Thymus (tissue), 11 donors: ENCODE data around the gene EGFL6. TPM values are rescaled to one million over a fixed set of nuclear protein-coding genes. Genes with fewer than 3 reads are reported as not detected.
"Not testable (repeated sequence)": the region's sequence is repeated elsewhere in the genome, so short reads cannot be mapped to it uniquely, and the experiment has no call there.

Source experiments
- DNase-seq, 9 donors: peaks; one replicate each; pipeline ENCODE4 v3.0.0-alpha.2; 2013; ENCODE audit warnings: low spot score in 9 of 9, low read depth in 6 of 9, missing footprints in 1 of 9
- H3K27ac ChIP-seq, 2 donors: one replicate each; pipeline ENCODE4 v1.5.1; 2013; ENCODE audit warnings: control low read depth in 1 of 2, low read depth in 1 of 2, low read length in 1 of 2, mild to moderate bottlenecking in 1 of 2, moderate library complexity in 1 of 2
- H3K27me3 ChIP-seq, 2 donors: one replicate each; pipeline ENCODE4 v1.5.1; 2013; ENCODE audit warnings: low read length in 1 of 2; ENCODE audit not compliant: control insufficient read depth in 2 of 2, insufficient read depth in 1 of 2
- H3K36me3 ChIP-seq, 2 donors: one replicate each; pipeline ENCODE4 v1.5.1; 2013; ENCODE audit warnings: low read length in 1 of 2, mild to moderate bottlenecking in 1 of 2, moderate library complexity in 1 of 2; ENCODE audit not compliant: control insufficient read depth in 2 of 2, insufficient read depth in 2 of 2
- H3K4me1 ChIP-seq, 2 donors: one replicate each; pipeline ENCODE4 v1.5.1; 2013; ENCODE audit warnings: low read length in 2 of 2; ENCODE audit not compliant: control insufficient read depth in 2 of 2, insufficient read depth in 2 of 2
- H3K4me3 ChIP-seq, 2 donors: one replicate each; pipeline ENCODE4 v1.5.1; 2013; ENCODE audit warnings: low read length in 2 of 2, control low read depth in 1 of 2, mild to moderate bottlenecking in 1 of 2
- H3K9me3 ChIP-seq, 2 donors: one replicate each; pipeline ENCODE4 v1.5.1; 2013; ENCODE audit warnings: low read length in 1 of 2, mild to moderate bottlenecking in 1 of 2; ENCODE audit not compliant: control insufficient read depth in 2 of 2, insufficient read depth in 1 of 2
- WGBS: extraction: QIAGEN DNeasy Blood & Tissue Kit; methylation state at CpG from one replicate; pipeline ENCODE4 v1.1.7; 2013; 5-methylcytosine and 5-hydroxymethylcytosine counted together
- polyA plus RNA-seq: library from polyadenylated mRNA; stranded (reverse); fragments of 200-250 nt; gene quantifications from one replicate; pipeline ENCODE4 v1.2.3, GENCODE V29; 2013
- total RNA-seq: library from RNA; stranded (reverse); fragments of 120-200 nt; gene quantifications from one replicate; pipeline ENCODE4 v1.2.4, GENCODE V29; 2013
- donor health status: healthy.

Gene EGFL6
- total and polyA plus RNA-seq, 2 donors = 0.73 to 2.4 TPM

GRCh38 chrX:13607331-13607995, 38.1 kb downstream of the EGFL6 start:
- WGBS = 94% methylated on average over 6 of the region's 6 CpGs
- H3K4me1 ChIP-seq = no peaks in the 10 kb centered on the region
- H3K4me3 ChIP-seq = no peak overlapping the region
- H3K9me3 ChIP-seq = no peaks in the 10 kb centered on the region
- DNase-seq = no peak
- no peak overlapping the region for H3K27ac ChIP-seq
- H3K27me3 ChIP-seq = peaks cover 0 to 3% of the 10 kb centered on the region in 2 donors
- no peaks in the 10 kb centered on the region for H3K36me3 ChIP-seq

- Histone ChIP-seq H3K4me3 (no peak overlapping the region), H3K27ac (no peak overlapping the region), H3K9me3 (no peaks in the 10 kb centered on the region), H3K36me3 (no peaks in the 10 kb centered on the region), H3K27me3 (peaks cover 0 to 3% of the 10 kb centered on the region in 2 donors), H3K4me1 (no peaks in the 10 kb centered on the region)
- no peak for DNase-seq
- WGBS = 94% methylated on average over 2 of the region's 2 CpGs
Measured at GRCh38 chrX:13607996-13608365, 38.6 kb downstream of the EGFL6 start.

- no peaks in the 10 kb centered on the region for H3K4me1 ChIP-seq
- H3K9me3 ChIP-seq = no peaks in the 10 kb centered on the region
- no peak for DNase-seq
- no peak overlapping the region for H3K27ac ChIP-seq
- no peaks in the 10 kb centered on the region for H3K27me3 ChIP-seq
- no peaks in the 10 kb centered on the region for H3K36me3 ChIP-seq
- no peak overlapping the region for H3K4me3 ChIP-seq
Measured at GRCh38 chrX:13614154-13614553, 44.8 kb downstream of the EGFL6 start.

GRCh38 chrX:13620207-13620606, 50.8 kb downstream of the EGFL6 start:
- H3K4me1 ChIP-seq = no peaks in the 10 kb centered on the region
- WGBS = 19% methylated on average over 1 of the region's 1 CpG
- no peaks in the 10 kb centered on the region for H3K9me3 ChIP-seq
- no peaks in the 10 kb centered on the region for H3K36me3 ChIP-seq
- no peak overlapping the region for H3K4me3 ChIP-seq
- H3K27ac ChIP-seq = no peak overlapping the region
- DNase-seq = no peak
- no peaks in the 10 kb centered on the region for H3K27me3 ChIP-seq

- DNase-seq = no peak
- Histone ChIP-seq H3K4me1 (no peaks in the 10 kb centered on the region), H3K27ac (no peak overlapping the region), H3K36me3 (no peaks in the 10 kb centered on the region), H3K9me3 (no peaks in the 10 kb centered on the region), H3K4me3 (no peak overlapping the region), H3K27me3 (no peaks in the 10 kb centered on the region)
- WGBS = 97% methylated on average over 3 of the region's 3 CpGs
Measured at GRCh38 chrX:13622401-13622964, 53.1 kb downstream of the EGFL6 start.

GRCh38 chrX:13627306-13627705, 57.9 kb downstream of the EGFL6 start:
- Histone ChIP-seq H3K9me3 (no peaks in the 10 kb centered on the region), H3K36me3 (no peaks in the 10 kb centered on the region), H3K27ac (no peak overlapping the region), H3K27me3 (no peaks in the 10 kb centered on the region), H3K4me3 (no peak overlapping the region), H3K4me1 (no peaks in the 10 kb centered on the region)
- no peak for DNase-seq
- WGBS = 98% methylated on average over 8 of the region's 8 CpGs

- not testable (repeated sequence) for H3K4me3 ChIP-seq, DNase-seq, H3K9me3 ChIP-seq, H3K4me1 ChIP-seq, H3K27ac ChIP-seq, H3K36me3 ChIP-seq, H3K27me3 ChIP-seq
- WGBS = 98% methylated on average over 9 of the region's 9 CpGs
Measured at GRCh38 chrX:13637224-13637623, 67.8 kb downstream of the EGFL6 start.

GRCh38 chrX:13638021-13638420, 68.6 kb downstream of the EGFL6 start:
- Histone ChIP-seq H3K4me3 (no peak overlapping the region), H3K36me3 (no peaks in the 10 kb centered on the region), H3K27me3 (no peaks in the 10 kb centered on the region), H3K27ac (no peak overlapping the region), H3K9me3 (no peaks in the 10 kb centered on the region), H3K4me1 (no peaks in the 10 kb centered on the region)
- whole genome bisulfite sequencing = 94% methylated on average over 1 of the region's 1 CpG
- no peak for DNase-seq

- no peaks in the 10 kb centered on the region for H3K27me3 ChIP-seq
- WGBS = 92% methylated on average over 3 of the region's 3 CpGs
- H3K4me1 ChIP-seq = no peaks in the 10 kb centered on the region
- no peaks in the 10 kb centered on the region for H3K36me3 ChIP-seq
- no peaks in the 10 kb centered on the region for H3K9me3 ChIP-seq
- DNase-seq = no peak
- no peak overlapping the region for H3K4me3 ChIP-seq
- no peak overlapping the region for H3K27ac ChIP-seq
Measured at GRCh38 chrX:13638826-13639225, 69.4 kb downstream of the EGFL6 start.
